GM12878 (cell line): Measurements from ENCODE around the gene CTRB1. TPM values are rescaled to one million over a fixed set of nuclear protein-coding genes. Genes with fewer than 3 reads are reported as not detected.
"Not testable (repeated sequence)": the region's sequence is repeated elsewhere in the genome, so short reads cannot be mapped to it uniquely, and the experiment has no call there.

Source experiments
- ATAC-seq: fragments of 200-7000 bp; cut with Tn5 transposase; 3 replicates; pipeline ENCODE4 v1.9.1; 2020; ENCODE audit warnings: mild to moderate bottlenecking, moderate library complexity
- BruUV-seq: library from RNA; stranded (reverse); fragments of 400-500 nt; replicated peaks from 2 replicates; lab custom pipeline; 2021; lab: Mats Ljungman, UMichigan
- CTCF ChIA-PET: fragments of 300-600 bp; sonication (Branson Sonifier 250); formaldehyde crosslinking; extraction: SDS; loops from one replicate; lab custom pipeline; 2021; ENCODE audit warnings: inconsistent platforms; lab: Yijun Ruan, JAX
- POLR2A ChIA-PET: fragments of 350-600 bp; formaldehyde crosslinking; extraction: SDS; loops from one replicate; lab custom pipeline; 2021; ENCODE audit warnings: inconsistent platforms; lab: Charles Lee
- RAD21 ChIA-PET: fragments of 300-600 bp; sonication (Branson Sonifier 250); formaldehyde crosslinking; loops from one replicate; lab custom pipeline; 2023; ENCODE audit warnings: antibody characterized with exemption; ENCODE audit not compliant: unreplicated experiment; lab: Charles Lee
- SMC1A ChIA-PET: fragments of 300-600 bp; sonication (Branson Sonifier 250); formaldehyde crosslinking; loops from one replicate; lab custom pipeline; 2023; ENCODE audit not compliant: unreplicated experiment, uncharacterized antibody; lab: Charles Lee
- DNase-seq: peaks from one replicate; pipeline ENCODE4 v3.0.0-alpha.2; 2011; ENCODE audit warnings: low read depth, low spot score
- FAIRE-seq: peaks from 3 replicates; lab custom pipeline; 2011; peaks lifted over from hg19 to GRCh38; lab: Jason Lieb, UNC
- H2AFZ ChIP-seq: 2 replicates; pipeline ENCODE4 v1.6.0; 2011; ENCODE audit warnings: low read depth, low read length, control low read depth; ENCODE audit not compliant: control insufficient read depth
- H3K27ac ChIP-seq: 2 replicates; pipeline ENCODE4 v1.5.1; 2011; ENCODE audit warnings: control low read depth; ENCODE audit not compliant: control insufficient read depth, insufficient read depth
- H3K27me3 ChIP-seq, 2 experiments: replicated peaks in 1 of 2; 2 replicates each; pipeline versions ENCODE4 v1.6.0 to v1.6.1; 2011; ENCODE audit warnings: low read length in 1 of 2; ENCODE audit not compliant: control insufficient read depth in 2 of 2, insufficient read depth in 2 of 2
- H3K36me3 ChIP-seq, 2 experiments: 2 replicates each; pipeline ENCODE4 v1.5.1; 2011; ENCODE audit warnings: low read length in 1 of 2; ENCODE audit not compliant: control insufficient read depth in 2 of 2, insufficient read depth in 2 of 2
- H3K4me1 ChIP-seq: 2 replicates; pipeline ENCODE4 v1.6.1; 2011; ENCODE audit warnings: mild to moderate bottlenecking, low read length, moderate library complexity, mixed read lengths; ENCODE audit not compliant: control insufficient read depth, insufficient read depth
- H3K4me2 ChIP-seq: 2 replicates; pipeline ENCODE4 v1.6.0; 2011; ENCODE audit warnings: control low read depth; ENCODE audit not compliant: control insufficient read depth, insufficient read depth
- H3K4me3 ChIP-seq: fragments of 200-600 bp; sonication (generic); 2 replicates; pipeline ENCODE4 v1.5.1; 2016
- H3K79me2 ChIP-seq: 2 replicates; pipeline ENCODE4 v1.6.0; 2011; ENCODE audit warnings: low read length; ENCODE audit not compliant: control insufficient read depth, insufficient read depth
- H3K9ac ChIP-seq: 2 replicates; pipeline ENCODE4 v1.8.0; 2011; ENCODE audit warnings: low read length, control low read depth, mixed read lengths; ENCODE audit not compliant: control insufficient read depth, insufficient read depth
- H3K9me3 ChIP-seq: replicated peaks from 3 replicates; pipeline ENCODE4 v1.5.1; 2011; ENCODE audit warnings: mild to moderate bottlenecking, low read length; ENCODE audit not compliant: control insufficient read depth, insufficient read depth
- H4K20me1 ChIP-seq: 2 replicates; pipeline ENCODE4 v1.6.0; 2011; ENCODE audit not compliant: control insufficient read depth, insufficient read depth
- CBFB ChIP-seq: IDR thresholded peaks from 2 replicates; pipeline ENCODE4 v1.6.1; 2016; ENCODE audit warnings: antibody characterized with exemption, low read depth
- HDAC2 ChIP-seq: fragments of 200-600 bp; sonication (generic); IDR thresholded peaks from 2 replicates; pipeline ENCODE4 v1.6.1; 2017
- MXI1 ChIP-seq: fragments of 150-350 bp; IDR thresholded peaks from 2 replicates; pipeline ENCODE4 v1.6.1; 2011; ENCODE audit warnings: low read depth, mild to moderate bottlenecking, inconsistent platforms, low read length, improper control_type of control experiment
- NR2F1 ChIP-seq: fragments of 450-650 bp; conservative IDR thresholded peaks from 2 replicates; pipeline ENCODE4 v1.6.1; 2017; ENCODE audit warnings: mild to moderate bottlenecking
- POLR2AphosphoS2 ChIP-seq: IDR thresholded peaks from 2 replicates; pipeline ENCODE4 v1.6.1; 2011; ENCODE audit warnings: low read depth, mild to moderate bottlenecking, low read length, improper control_type of control experiment, moderate library complexity
- TARDBP ChIP-seq: IDR thresholded peaks from 2 replicates; pipeline ENCODE4 v1.6.1; 2016; ENCODE audit warnings: borderline replicate concordance
- WGBS: methylation state at CpG from one replicate; pipeline ENCODE4 v1.1.6; 2016; ENCODE audit warnings: low lambda C conversion rate; ENCODE audit not compliant: insufficient replicate concordance, insufficient coverage; ENCODE audit errors: missing lambda C conversion rate; 5-methylcytosine and 5-hydroxymethylcytosine counted together
- in situ Hi-C: fragments of 300-500 bp; cut with MboI; formaldehyde crosslinking; loops from 9 replicates; pipeline ENCODE4 v1.14.3; 2018; ENCODE audit warnings: mixed read lengths
- intact Hi-C: fragments of 100-400 bp; cut with micrococcal nuclease; formaldehyde crosslinking; loops from one replicate; pipeline ENCODE4 v1.14.2; 2022; ENCODE audit not compliant: unreplicated experiment
- polyA plus RNA-seq, 11 experiments: library from polyadenylated mRNA; depleted of rRNA in 4 of 11; unstranded in 6 of 11; stranded (reverse) in 5 of 11; fragments of >200 nt; fragmentation: Nextera tagmentation in 4 of 11; fragmentation: Illumina TruSeq in 1 of 11; extraction: Ambion mirVana in 4 of 11; extraction: Trizol in 1 of 11; gene quantifications; 1 replicate in 1 of 11; 2 replicates in 10 of 11; pipeline versions ENCODE4 v1.2.1 to v1.2.3, GENCODE V29; 2011 to 2016; ENCODE audit warnings: inconsistent platforms in 2 of 11, missing spikeins in 2 of 11, low read depth in 1 of 11
- total RNA-seq, 4 experiments: library from RNA; depleted of rRNA in 3 of 4; stranded (reverse); fragments of >200 nt in 3 of 4; fragmentation: Illumina TruSeq in 1 of 4; extraction: Trizol in 1 of 4; gene quantifications; 2 replicates each; pipeline versions ENCODE4 v1.2.1 to v1.2.3, GENCODE V29; 2013 to 2021

The CTRB1 gene
- total and polyA plus RNA-seq, 10 of the 15 experiments (the other 5 are each of a cell fraction or from before 2014, with no cell fraction given): 0.28 to 4.4 TPM; not detected in 8

DNA sequence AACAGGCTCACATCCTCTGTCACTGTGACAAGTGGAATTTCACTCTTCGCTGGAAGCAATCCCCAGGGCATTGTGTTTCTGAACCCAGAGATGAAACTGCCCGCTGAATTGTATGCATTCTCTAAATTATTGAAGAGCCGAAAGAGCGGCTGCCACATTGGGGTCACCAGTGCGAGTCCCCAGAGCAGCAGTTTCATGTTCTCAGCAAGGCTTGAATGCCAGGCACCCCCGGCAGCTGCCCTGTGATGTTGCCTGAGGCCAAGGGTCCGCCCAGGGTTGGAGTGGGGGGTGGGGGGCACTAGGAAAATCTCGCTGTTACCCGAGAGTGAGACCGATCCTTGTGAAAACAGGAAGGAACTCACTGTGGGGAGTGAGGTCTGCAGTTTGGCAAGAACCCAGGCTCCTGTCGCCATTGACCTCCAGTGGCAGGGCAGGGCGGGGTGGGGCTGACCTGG is 53.3 kb downstream of the CTRB1 start (continued):
- no peak for TF ChIP-seq MXI1
- TF ChIP-seq HDAC2: no peak
- TF ChIP-seq TARDBP: no peak
- no peak for TF ChIP-seq POLR2AphosphoS2
- peak; percentile 31; the same call in 1 of the 2 replicates for TF ChIP-seq NR2F1
- no peak for TF ChIP-seq CBFB

DNA sequence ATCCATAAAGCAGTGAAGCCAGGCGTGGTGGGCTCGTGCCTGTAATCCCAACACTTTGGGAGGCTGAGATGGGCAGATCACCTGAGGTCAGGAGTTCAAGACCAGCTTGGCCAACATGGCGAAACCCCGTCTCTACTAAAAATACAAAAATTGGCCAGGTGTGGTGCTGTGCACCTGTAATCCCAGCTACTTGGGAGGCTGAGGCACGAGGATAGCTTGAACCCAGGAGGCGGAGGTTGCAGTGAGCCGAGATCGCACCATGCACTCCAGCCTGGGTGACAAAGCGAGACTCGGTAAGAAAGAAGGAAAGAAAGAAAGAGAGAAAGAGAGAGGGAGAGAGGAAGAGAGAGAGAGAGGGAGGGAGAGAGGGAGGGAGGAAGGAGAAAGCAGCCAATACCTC is 53.8 kb downstream of the CTRB1 start:
- BruUV-seq, H3K4me3 ChIP-seq, H3K36me3 ChIP-seq, H3K9ac ChIP-seq, H3K79me2 ChIP-seq, in situ Hi-C loops, ATAC-seq, H3K27ac ChIP-seq, H3K9me3 ChIP-seq, H3K27me3 ChIP-seq, RAD21 ChIA-PET, H4K20me1 ChIP-seq, DNase-seq, FAIRE-seq, H2AFZ ChIP-seq: not testable (repeated sequence)
- ChIA-PET SMC1A (interaction anchor here (1.1 to 1.8 kb wide), 2 partner anchors 33 to 107 kb away, joined by 3 to 6 read pairs; no protein-coding TSS in a partner anchor), CTCF (interaction anchor here (0.6 to 1.4 kb wide), 6 partner anchors 9 to 105 kb away, joined by 3 to 7 read pairs (median 3); no protein-coding TSS in a partner anchor), POLR2A (interaction anchor here (0.5 to 1.5 kb wide), 4 partner anchors 9 to 46 kb away, joined by 3 to 5 read pairs (median 3); no protein-coding TSS in a partner anchor)
- 65% methylated on average over 10 of the region's 10 CpGs for WGBS
- Histone ChIP-seq H3K4me1 (peaks cover 18% of the 10 kb centered on the region), H3K4me2 (peak overlapping the region; percentile 53)
- intact Hi-C loops: loop anchor here (5.0 kb wide), 1 partner anchor 45 kb away; no protein-coding TSS in a partner anchor
